HUES64 (cell line): Measurements from ENCODE around the gene SKIC2.
A peak's percentile ranks its signal among the peaks of the same experiment; 100 is the strongest.

ENCODE experiments used
- H3K27ac ChIP-seq: 2 replicates; pipeline ENCODE4 v1.7.0; 2013; ENCODE audit warnings: low read depth, low read length, inconsistent platforms
- H3K27me3 ChIP-seq: 2 replicates; pipeline ENCODE4 v1.6.1; 2013; ENCODE audit warnings: mild to moderate bottlenecking, low read length; ENCODE audit not compliant: insufficient read depth
- H3K36me3 ChIP-seq: 2 replicates; pipeline ENCODE4 v1.6.1; 2013; ENCODE audit warnings: mild to moderate bottlenecking, low read length; ENCODE audit not compliant: insufficient read depth
- H3K4me1 ChIP-seq: 2 replicates; pipeline ENCODE4 v1.6.1; 2013; ENCODE audit warnings: mild to moderate bottlenecking, low read length, moderate library complexity; ENCODE audit not compliant: insufficient read depth
- H3K4me3 ChIP-seq: 2 replicates; pipeline ENCODE4 v1.5.1; 2013; ENCODE audit warnings: mild to moderate bottlenecking, low read length, moderate library complexity
- H3K9ac ChIP-seq: 2 replicates; pipeline ENCODE4 v1.6.1; 2013; ENCODE audit warnings: mild to moderate bottlenecking, low read depth, low read length
- H3K9me3 ChIP-seq: 2 replicates; pipeline ENCODE4 v1.6.1; 2013; ENCODE audit warnings: low read depth, low read length; ENCODE audit not compliant: insufficient read depth
- WGBS: fragments of 150-250, 120-280 bp; methylation state at CpG from one replicate; pipeline ENCODE4 v1.1.7; 2013; ENCODE audit warnings: missing lambda C conversion rate; 5-methylcytosine and 5-hydroxymethylcytosine counted together

The SKIC2 gene

DNA sequence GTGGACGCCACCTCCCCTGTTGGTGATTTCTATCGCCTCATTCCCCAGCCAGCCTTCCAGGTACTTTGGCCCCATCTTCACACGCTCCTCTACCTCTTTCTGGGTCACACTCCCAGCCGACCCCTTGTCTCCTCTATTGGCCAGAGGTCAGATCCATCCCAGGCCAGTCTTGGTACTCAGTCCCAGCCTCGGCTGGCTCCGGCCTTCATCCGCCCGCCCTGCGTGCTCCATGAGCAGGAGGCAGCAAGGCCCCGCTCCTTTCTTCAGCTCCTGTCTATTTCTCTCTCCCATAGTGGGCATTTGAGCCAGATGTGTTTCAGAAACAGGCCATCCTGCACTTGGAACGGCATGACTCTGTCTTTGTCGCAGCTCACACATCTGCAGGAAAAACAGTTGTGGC, 2.6 kb downstream of the SKIC2 start:
- WGBS, result 90% methylated on average over 12 of the region's 12 CpGs
- Histone ChIP-seq H3K4me3 (no peak overlapping the region), H3K9ac (no peak overlapping the region), H3K36me3 (peaks cover 74% of the 10 kb centered on the region), H3K9me3 (no peaks in the 10 kb centered on the region), H3K27me3 (no peaks in the 10 kb centered on the region), H3K4me1 (0 out of 2 replicates have a peak, but pooled peaks cover 4% of the 10 kb centered on the region), H3K27ac (no peak overlapping the region)

DNA sequence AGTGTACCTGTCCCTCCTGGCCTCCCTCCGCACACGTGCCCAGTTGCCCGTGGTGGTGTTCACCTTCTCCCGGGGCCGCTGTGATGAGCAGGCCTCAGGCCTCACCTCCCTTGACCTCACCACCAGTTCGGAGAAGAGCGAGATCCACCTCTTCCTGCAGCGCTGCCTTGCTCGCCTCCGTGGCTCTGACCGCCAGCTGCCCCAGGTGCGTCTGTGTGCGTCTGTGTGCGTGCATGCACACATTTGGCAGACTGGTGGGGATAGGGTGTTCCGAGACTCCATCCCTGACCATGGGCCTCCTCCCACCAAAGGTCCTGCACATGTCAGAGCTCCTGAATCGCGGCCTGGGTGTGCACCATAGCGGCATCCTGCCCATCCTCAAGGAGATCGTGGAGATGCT, 4.9 kb downstream of the SKIC2 start:
- no peak overlapping the region for H3K9ac ChIP-seq
- H3K9me3 ChIP-seq, result no peaks in the 10 kb centered on the region
- H3K4me1 ChIP-seq, result no peaks in the 10 kb centered on the region
- no peaks in the 10 kb centered on the region for H3K27me3 ChIP-seq
- H3K36me3 ChIP-seq, result peaks cover 87% of the 10 kb centered on the region
- 97% methylated on average over 19 of the region's 19 CpGs for WGBS
- no peak overlapping the region for H3K4me3 ChIP-seq
- no peak overlapping the region for H3K27ac ChIP-seq

DNA sequence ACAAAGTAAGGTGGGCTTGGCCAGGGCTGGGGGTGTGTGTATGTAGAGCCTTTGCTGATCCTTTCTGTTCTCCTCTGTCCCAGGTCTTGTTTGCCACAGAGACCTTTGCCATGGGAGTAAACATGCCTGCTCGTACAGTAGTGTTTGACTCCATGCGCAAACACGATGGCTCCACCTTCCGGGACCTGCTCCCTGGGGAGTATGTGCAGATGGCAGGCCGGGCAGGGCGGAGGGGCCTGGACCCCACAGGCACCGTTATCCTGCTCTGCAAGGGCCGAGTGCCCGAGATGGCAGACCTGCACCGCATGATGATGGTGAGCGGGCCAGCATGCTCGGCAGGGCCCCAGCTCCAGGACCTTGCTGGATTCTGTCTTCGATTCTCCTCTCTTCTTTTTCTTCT, 6.7 kb downstream of the SKIC2 start:
- Histone ChIP-seq H3K27ac (no peak overlapping the region), H3K9me3 (no peaks in the 10 kb centered on the region), H3K4me1 (no peaks in the 10 kb centered on the region), H3K4me3 (no peak overlapping the region), H3K9ac (no peak overlapping the region), H3K27me3 (no peaks in the 10 kb centered on the region), H3K36me3 (peaks cover 95% of the 10 kb centered on the region)
- WGBS, result 95% methylated on average over 13 of the region's 13 CpGs

DNA sequence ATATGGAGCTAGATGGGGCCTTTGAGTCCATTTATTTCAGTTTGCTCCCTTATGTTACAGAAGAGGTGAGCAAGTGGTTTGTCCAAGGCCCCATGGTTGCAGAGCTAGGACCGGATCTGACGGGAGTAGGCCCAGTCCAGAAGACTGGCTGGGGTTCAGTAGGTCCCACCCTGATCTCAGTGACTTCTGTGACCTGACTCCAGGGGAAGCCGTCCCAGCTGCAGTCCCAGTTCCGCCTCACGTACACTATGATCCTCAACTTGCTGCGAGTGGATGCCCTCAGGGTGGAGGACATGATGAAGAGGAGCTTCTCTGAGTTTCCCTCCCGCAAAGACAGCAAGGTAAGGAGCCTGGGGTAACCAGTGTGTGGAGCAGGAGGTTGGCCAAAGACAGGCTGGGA, 7.5 kb downstream of the SKIC2 start:
- Histone ChIP-seq H3K9me3 (no peaks in the 10 kb centered on the region), H3K27ac (no peak overlapping the region), H3K36me3 (peaks cover 87% of the 10 kb centered on the region), H3K27me3 (no peaks in the 10 kb centered on the region), H3K4me1 (0 out of 2 replicates have a peak, but pooled peaks cover 3% of the 10 kb centered on the region), H3K9ac (no peak overlapping the region), H3K4me3 (no peak overlapping the region)
- 94% methylated on average over 7 of the region's 7 CpGs for WGBS

DNA sequence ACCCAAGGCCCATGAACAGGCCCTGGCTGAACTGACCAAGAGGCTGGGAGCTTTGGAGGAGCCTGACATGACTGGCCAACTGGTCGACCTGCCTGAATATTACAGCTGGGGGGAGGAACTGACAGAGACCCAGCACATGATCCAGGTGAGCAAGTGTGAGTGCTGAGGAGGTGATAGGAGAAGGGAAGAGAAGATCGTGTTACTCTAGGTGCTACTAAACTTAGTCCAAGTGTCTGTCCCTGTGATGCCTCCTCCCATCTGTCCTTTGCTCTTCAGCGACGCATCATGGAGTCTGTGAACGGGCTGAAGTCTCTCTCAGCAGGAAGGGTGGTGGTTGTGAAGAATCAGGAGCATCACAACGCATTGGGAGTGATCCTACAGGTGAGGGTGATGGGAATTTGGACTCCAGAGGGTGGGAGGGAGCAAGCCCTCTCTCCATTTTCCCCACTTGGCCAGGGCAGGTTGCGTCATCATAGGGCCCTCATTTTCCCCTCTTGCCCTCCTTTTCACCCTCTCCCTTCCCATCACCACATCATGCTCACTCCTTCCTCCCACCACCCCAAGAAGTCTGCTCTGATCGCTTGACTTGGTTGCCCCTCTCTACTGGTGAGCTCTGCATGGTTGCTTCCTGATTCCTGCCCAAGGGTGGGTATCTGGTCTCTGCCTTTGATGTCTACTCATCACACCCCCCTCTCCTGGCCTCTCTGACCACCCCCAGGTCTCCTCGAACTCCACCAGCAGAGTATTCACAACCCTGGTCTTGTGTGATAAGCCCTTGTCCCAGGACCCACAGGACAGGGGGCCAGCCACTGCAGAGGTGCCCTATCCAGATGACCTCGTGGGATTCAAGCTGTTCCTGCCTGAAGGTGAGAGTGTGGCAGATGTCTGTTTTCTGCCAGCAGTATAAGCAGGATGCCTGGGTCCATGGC, 8.3 kb downstream of the SKIC2 start:
- Histone ChIP-seq H3K4me3 (no peak overlapping the region), H3K4me1 (0 out of 2 replicates have a peak, but pooled peaks cover 3% of the 10 kb centered on the region), H3K36me3 (peaks cover 80% of the 10 kb centered on the region), H3K27me3 (no peaks in the 10 kb centered on the region), H3K9ac (no peak overlapping the region), H3K27ac (no peak overlapping the region), H3K9me3 (no peaks in the 10 kb centered on the region)
- 91% methylated on average over 10 of the region's 10 CpGs for WGBS

DNA sequence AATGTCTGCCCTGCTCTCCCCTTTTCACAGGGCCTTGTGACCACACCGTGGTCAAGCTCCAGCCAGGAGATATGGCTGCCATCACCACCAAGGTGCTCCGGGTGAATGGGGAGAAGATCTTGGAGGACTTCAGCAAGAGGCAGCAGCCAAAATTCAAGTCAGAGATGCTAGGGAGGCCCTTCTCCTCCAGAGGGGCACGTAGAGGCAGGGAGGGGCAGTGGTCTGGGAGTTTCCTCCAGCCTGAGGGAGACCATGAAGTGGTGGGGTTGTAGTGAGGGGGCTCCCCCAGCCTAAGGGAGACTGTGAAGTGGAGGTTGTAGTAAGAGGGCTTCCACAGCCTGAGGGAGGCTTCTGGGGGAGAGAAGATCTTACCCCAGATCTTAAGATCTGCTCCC, 8.9 kb downstream of the SKIC2 start:
- Histone ChIP-seq H3K36me3 (peaks cover 73% of the 10 kb centered on the region), H3K4me3 (no peak overlapping the region), H3K27me3 (no peaks in the 10 kb centered on the region), H3K9me3 (no peaks in the 10 kb centered on the region), H3K27ac (no peak overlapping the region), H3K4me1 (peaks cover 4% of the 10 kb centered on the region; the same call in 1 of the 2 replicates), H3K9ac (no peak overlapping the region)
- WGBS, result 93% methylated on average over 3 of the region's 3 CpGs

DNA sequence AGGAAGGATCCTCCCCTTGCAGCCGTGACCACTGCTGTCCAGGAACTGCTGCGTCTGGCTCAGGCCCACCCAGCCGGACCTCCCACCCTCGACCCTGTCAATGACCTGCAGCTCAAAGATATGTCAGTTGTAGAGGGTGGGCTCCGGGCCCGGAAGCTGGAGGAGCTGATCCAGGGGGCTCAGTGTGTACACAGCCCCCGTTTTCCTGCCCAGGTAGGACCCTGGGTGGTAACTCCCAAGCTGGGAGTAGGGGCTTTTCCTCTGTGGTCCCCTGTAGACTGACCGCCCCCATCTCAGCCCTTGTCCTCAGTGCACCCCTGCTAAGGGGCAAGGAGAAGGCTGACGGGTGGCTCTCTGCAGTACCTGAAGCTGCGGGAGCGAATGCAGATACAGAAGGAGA, 9.4 kb downstream of the SKIC2 start:
- Histone ChIP-seq H3K36me3 (peaks cover 69% of the 10 kb centered on the region), H3K4me1 (peaks cover 8% of the 10 kb centered on the region; the same call in 1 of the 2 replicates), H3K9ac (no peak overlapping the region), H3K4me3 (no peak overlapping the region), H3K27me3 (no peaks in the 10 kb centered on the region), H3K9me3 (no peaks in the 10 kb centered on the region), H3K27ac (no peak overlapping the region)
- WGBS, result 92% methylated on average over 11 of the region's 11 CpGs

DNA sequence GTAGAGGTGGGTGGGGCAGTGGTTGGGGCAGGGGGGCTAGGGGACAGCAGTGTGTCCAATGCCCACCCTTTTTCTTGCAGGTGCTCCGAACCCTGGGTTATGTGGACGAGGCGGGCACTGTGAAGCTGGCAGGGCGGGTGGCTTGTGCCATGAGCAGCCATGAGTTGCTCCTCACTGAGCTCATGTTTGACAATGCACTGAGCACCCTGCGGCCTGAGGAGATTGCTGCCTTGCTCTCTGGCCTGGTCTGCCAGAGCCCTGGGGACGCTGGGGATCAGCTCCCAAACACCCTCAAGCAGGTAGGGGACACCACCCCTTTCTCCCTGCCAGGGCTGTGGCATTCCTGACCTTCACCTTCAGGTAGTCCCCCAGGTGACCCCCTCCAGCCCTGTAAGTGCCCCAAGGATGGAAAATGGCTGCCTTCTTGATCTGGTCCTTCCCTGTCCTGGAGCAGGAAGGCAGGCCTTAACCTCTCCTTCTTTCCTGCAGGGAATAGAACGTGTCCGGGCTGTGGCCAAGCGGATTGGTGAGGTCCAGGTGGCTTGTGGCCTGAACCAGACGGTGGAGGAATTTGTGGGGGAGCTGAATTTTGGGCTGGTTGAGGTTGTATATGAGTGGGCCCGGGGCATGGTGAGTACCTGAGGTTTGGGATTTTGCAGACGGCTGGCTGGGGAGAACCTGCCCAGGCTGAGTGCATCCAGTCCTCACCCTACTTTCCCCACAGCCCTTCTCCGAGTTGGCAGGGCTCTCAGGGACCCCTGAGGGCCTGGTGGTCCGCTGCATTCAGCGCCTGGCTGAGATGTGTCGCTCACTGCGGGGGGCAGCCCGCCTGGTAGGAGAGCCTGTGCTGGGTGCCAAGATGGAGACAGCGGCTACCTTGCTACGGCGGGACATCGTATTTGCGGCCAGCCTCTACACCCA, 10.1 kb downstream of the SKIC2 start:
- Histone ChIP-seq H3K4me3 (no peak overlapping the region), H3K27me3 (no peaks in the 10 kb centered on the region), H3K9ac (no peak overlapping the region), H3K27ac (no peak overlapping the region), H3K36me3 (peaks cover 62% of the 10 kb centered on the region), H3K4me1 (peaks cover 10% of the 10 kb centered on the region; the same call in 1 of the 2 replicates), H3K9me3 (no peaks in the 10 kb centered on the region)
- 94% methylated on average over 23 of the region's 23 CpGs for WGBS

DNA sequence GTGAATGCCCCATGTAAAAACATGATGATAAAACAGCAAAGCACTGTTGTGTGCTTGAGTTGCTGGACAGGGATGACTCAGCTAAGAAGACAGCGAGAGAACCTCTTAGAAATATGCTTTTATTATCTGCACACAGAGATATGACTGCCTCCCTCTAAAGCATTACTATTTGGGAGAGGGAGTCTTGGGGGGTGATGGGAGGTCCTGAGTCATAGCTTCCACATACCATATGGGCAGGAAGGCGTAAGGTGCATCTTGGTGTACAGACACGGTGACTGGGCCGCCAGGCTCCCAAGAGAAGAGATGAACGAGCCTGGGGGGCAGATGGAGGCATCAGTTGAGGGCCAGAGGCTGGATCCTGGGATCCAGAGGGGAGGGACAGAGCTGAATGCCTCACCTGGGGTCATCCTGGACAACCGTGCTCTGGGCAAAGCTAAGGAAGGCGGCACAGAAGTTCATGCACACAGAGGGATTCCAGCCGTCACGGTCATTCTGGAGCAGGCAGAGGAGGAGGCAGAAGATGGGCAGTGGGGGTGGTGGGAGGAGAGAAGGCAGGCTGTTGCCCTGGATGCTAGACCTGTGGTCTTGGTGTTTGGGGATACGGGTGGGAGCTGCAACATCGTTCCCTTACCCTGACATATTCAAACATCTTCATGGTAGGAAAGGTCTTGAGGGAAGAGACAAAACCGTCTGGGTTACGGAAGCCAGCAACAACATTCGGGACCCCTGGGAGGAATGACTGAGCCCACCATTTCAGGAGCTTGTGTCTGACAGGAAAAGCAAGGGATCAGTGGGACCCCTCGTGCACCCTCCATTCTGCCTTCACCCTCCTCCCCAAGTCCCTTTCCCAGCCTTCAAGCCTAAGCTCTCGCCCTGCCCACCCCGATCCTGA, 11.0 kb downstream of the SKIC2 start:
- peaks cover 57% of the 10 kb centered on the region for H3K36me3 ChIP-seq
- H3K4me1 ChIP-seq, result peaks cover 10% of the 10 kb centered on the region; the same call in 1 of the 2 replicates
- H3K9ac ChIP-seq, result no peak overlapping the region
- H3K4me3 ChIP-seq, result no peak overlapping the region
- no peaks in the 10 kb centered on the region for H3K27me3 ChIP-seq
- H3K27ac ChIP-seq, result no peak overlapping the region
- 91% methylated on average over 15 of the region's 17 CpGs for WGBS
- H3K9me3 ChIP-seq, result no peaks in the 10 kb centered on the region

DNA sequence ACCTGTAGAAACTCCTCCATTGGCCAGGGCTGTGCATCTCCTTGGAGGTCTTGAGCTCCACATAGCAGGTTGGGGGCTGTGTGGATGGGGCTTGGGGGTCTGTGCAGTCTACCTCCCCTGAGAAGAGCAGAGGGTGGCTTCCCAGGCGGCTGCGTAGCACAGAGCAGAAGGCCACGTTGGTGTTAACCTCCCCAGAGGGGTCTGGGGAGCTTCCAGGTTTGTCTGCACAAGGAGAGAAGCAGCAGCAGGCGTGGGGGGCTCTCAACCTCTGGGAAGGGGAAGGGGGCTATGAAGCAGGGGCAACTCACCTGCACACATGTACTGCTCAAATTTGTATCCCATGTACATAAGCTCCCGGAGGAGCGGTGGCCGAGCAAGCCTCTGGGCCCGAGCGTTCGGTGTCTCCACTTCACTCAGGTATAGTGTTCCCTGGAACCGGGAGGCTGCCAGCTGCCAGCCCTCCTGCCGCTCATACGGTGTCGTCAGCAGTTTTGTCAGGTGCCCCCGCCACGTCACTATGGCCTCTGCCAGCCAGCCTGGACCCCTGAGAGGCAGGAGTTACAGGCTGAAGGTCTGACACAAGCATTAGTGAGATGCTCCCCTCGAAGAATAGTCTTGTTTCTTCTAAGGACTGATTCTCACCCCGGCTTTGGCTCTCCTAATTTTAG, 11.8 kb downstream of the SKIC2 start:
- H3K36me3 ChIP-seq, result peaks cover 49% of the 10 kb centered on the region
- peak overlapping the region; percentile 77; the same call in 1 of the 2 replicates for H3K9ac ChIP-seq
- peak overlapping the region; percentile 90 for H3K4me3 ChIP-seq
- no peaks in the 10 kb centered on the region for H3K9me3 ChIP-seq
- no peaks in the 10 kb centered on the region for H3K27me3 ChIP-seq
- H3K4me1 ChIP-seq, result peaks cover 10% of the 10 kb centered on the region; the same call in 1 of the 2 replicates
- WGBS, result 90% methylated on average over 18 of the region's 18 CpGs
- peak overlapping the region; percentile 98; the same call in 1 of the 2 replicates for H3K27ac ChIP-seq
